ENCODE measurements around the gene CUEDC1. TPM values are rescaled to one million over a fixed set of nuclear protein-coding genes. Genes with fewer than 3 reads are reported as not detected.

The CUEDC1 gene
- total and polyA plus RNA-seq, 5 donors = 41.0 to 60.5 (median 54.7) TPM

DNA sequence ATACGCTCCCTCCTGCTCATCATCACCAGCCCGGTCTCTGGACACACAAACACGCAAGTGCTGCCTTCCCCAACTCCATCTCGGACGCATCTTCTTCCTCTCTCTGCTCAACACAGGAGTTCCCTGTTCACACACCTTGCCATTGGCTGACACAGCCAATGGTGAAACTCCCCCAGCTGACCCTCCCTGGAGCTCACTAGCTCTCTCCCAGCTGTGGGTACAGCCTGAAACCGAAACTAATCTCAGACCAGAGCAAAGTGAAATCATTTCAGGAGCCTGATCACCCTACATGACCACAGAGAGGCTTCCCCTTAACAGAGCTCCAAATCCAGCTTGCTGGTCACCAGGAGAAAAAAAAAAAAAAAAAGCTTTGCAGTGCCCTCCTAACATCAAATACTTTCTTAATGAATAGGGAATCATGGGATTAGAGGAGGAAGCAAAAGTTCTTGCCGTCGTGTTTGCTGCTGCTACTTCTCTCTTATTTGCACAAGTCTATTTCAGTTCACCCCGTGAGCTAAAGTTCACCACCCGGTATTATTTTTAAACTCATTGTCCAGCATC lies 8.3 kb downstream of the CUEDC1 start:
- intact Hi-C loops (cut with DNase I) = no loop called here
- WGBS = 6% methylated on average over 10 of the region's 10 CpGs
- H3K9me3 ChIP-seq (ENCODE audit: control insufficient read depth, low read length) = no peaks in the 10 kb centered on the region
- H3K27me3 ChIP-seq (ENCODE audit: control insufficient read depth, insufficient read depth) = no peaks in the 10 kb centered on the region
- H3K4me1 ChIP-seq (ENCODE audit: control insufficient read depth, insufficient read depth, low read length) = peaks cover 26% of the 10 kb centered on the region
- H3K4me3 ChIP-seq (ENCODE audit: low read length) = peak overlapping the region; percentile 18
- ATAC-seq = peak; percentile 65 to 76
- DNase-seq = peak in 1 of 3 donors; percentile 69
- peak overlapping the region; percentile 53 for H3K27ac ChIP-seq (ENCODE audit: low read length)

DNA sequence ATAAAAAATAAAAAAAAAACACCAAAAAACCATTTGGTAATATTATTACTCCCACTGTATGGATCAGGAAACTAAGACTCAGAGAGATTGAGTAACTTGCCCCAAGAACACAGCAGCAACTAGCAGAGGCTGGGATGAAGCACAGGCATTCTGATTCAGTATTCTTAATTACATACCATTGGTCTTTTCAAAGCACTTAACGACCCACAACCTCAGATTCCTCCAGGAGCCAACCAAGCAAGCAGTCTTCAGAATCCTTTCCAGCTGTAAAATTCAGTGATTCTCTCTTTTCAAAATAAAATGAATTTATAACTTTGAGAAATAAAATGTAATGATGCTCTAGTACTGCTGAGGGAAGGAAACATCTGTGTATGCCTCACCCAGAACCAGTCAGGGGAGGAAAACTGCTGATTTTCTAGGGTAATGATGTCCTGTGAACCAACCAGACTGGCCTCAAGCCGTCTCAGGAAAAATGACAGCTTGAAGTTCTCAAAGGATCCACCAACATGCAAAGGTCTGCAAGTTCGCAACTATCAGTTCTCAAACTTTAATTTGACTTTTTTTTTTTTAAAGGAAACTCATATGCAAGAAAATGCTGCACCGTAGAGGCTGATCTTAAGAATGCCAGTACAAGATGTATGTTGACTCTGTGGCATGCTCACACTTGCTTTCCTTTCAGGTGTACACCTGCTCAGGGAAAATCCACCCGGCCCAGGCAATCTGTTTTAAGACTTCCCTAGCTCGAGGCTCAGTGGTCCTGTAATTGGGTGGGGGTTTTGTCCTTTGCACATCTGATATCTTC lies 9.0 kb downstream of the CUEDC1 start:
- H3K27ac ChIP-seq (ENCODE audit: low read length) = peak overlapping the region; percentile 53
- ATAC-seq (no peak), DNase-seq (no peak)
- WGBS = 21% methylated on average over 6 of the region's 6 CpGs
- no peaks in the 10 kb centered on the region for H3K9me3 ChIP-seq (ENCODE audit: control insufficient read depth, low read length)
- H3K4me1 ChIP-seq (ENCODE audit: control insufficient read depth, insufficient read depth, low read length) = peaks cover 33% of the 10 kb centered on the region
- H3K27me3 ChIP-seq (ENCODE audit: control insufficient read depth, insufficient read depth) = no peaks in the 10 kb centered on the region
- intact Hi-C loops (cut with DNase I) = no loop called here
- peak overlapping the region; percentile 18 for H3K4me3 ChIP-seq (ENCODE audit: low read length)

DNA sequence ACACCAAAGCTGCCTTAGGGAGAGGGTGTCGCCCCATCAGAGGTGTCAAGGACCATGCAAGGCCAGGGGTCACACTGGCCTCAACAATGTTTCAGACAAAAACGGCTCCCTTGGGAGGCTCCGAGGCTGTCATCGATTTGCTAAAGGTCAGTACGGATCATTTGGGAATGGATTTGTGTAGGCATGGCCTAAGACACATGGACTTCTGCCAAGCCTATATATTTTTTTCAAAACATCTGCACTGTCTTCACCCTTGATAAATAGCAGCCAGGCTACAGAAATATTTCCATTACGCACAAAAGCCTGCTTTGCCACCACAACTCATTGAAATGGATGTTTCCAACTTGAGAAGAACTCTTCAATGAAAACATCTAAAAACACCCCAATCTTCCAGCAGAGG lies 10.3 kb downstream of the CUEDC1 start:
- intact Hi-C loops (cut with DNase I) = no loop called here
- 55% methylated on average over 6 of the region's 6 CpGs for WGBS
- ATAC-seq (no peak), DNase-seq (no peak)
- Histone ChIP-seq H3K27ac (ENCODE audit: low read length) (peak overlapping the region; percentile 49), H3K9me3 (ENCODE audit: control insufficient read depth, low read length) (no peaks in the 10 kb centered on the region), H3K4me3 (ENCODE audit: low read length) (no peak overlapping the region), H3K27me3 (ENCODE audit: control insufficient read depth, insufficient read depth) (no peaks in the 10 kb centered on the region), H3K4me1 (ENCODE audit: control insufficient read depth, insufficient read depth, low read length) (peaks cover 37% of the 10 kb centered on the region)

DNA sequence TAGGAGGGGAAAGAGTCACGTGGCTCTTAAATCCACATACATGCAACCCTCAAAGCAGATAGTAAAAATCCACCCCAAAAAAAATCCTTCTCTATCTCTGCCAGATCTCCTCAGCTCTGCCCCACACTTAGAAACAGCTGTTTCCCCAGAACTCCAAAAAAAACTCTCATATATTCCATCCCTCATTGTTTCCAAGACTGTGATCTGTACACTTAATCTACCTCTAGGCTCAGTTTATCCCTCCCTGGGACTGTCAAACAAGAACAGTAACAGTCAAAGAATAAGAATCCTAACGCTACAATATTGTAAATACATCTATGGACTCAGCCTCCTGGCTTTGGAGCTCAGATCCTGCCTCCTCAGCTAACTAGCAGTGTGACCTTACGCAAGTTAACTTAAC lies 11.6 kb downstream of the CUEDC1 start:
- Histone ChIP-seq H3K27me3 (ENCODE audit: control insufficient read depth, insufficient read depth) (no peaks in the 10 kb centered on the region), H3K27ac (ENCODE audit: low read length) (no peak overlapping the region), H3K9me3 (ENCODE audit: control insufficient read depth, low read length) (no peaks in the 10 kb centered on the region), H3K4me1 (ENCODE audit: control insufficient read depth, insufficient read depth, low read length) (peaks cover 33% of the 10 kb centered on the region), H3K4me3 (ENCODE audit: low read length) (no peak overlapping the region)
- intact Hi-C loops (cut with DNase I) = no loop called here
- DNase-seq (no peak), ATAC-seq (no peak)
- 89% methylated on average over 3 of the region's 3 CpGs for WGBS

DNA sequence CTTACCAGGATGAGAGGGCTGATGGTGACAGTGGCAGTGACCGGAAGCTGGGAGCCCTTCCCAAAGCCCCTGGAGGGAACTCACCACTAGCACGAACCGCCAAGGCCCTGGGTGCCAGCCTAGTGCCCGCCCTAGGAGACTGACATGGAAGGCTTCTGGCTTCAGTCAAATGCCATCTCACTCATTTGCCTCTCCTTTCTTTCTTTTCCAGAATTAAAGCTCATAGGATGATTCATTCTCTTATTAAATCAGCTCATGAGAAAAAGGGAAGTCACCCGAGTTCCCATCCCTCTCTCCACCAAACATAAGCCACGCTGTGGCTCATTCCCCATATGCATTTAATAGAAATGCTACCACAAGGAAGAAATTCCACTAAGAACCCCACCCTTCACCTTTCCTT lies 12.1 kb downstream of the CUEDC1 start:
- Histone ChIP-seq H3K9me3 (ENCODE audit: control insufficient read depth, low read length) (no peaks in the 10 kb centered on the region), H3K4me3 (ENCODE audit: low read length) (no peak overlapping the region), H3K4me1 (ENCODE audit: control insufficient read depth, insufficient read depth, low read length) (peaks cover 31% of the 10 kb centered on the region), H3K27me3 (ENCODE audit: control insufficient read depth, insufficient read depth) (no peaks in the 10 kb centered on the region), H3K27ac (ENCODE audit: low read length) (peak overlapping the region; percentile 59)
- ATAC-seq (no peak), DNase-seq (no peak)
- 68% methylated on average over 6 of the region's 6 CpGs for WGBS
- intact Hi-C loops (cut with DNase I) = no loop called here

DNA sequence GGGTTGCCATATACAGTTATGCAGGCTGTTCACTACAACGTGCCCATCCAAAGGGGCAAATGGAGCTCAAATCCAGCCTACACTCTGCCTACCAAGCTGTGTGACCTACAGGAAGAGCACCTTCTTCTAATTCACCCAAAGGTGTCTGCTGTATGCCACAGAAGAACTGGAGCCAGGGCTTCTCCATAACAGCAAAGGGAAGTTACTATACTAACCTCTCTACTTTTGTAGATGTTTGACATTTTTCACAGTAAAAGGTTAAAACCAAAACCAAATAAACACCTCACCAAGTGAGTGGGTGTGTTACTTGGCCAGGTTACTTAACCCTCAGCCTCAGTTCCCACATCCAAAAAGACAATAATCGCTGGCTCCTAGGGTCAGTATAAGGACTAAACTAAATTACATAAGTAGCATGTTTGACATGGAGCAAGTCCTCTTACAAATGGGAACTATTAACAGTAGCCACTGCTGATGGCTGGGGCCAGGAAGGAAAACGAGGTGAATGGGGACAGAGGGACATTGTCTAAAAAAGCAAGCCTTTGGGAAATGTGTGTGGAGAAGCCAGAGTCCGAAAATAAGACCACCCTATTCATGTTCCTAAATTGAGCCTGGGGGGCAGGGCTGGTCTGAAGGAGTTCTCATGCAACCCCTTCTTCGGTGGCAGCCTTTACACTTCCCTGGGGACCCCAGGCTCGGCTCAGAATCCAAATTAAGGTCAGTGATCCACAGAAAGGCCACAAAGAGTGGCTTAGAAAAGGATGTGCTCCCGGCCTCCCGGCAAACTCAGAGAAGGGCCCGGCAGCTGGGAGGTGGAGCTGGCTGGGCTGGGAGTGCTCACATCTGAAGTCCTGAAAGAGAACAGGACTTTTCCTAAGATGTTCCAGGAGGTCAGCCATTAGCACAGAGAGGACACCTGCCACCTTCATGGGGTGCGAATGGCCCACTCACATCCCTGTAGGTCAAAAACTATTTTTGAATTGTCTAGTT lies 13.5 kb downstream of the CUEDC1 start:
- intact Hi-C loops (cut with DNase I) = no loop called here
- peaks cover 26% of the 10 kb centered on the region for H3K4me1 ChIP-seq (ENCODE audit: control insufficient read depth, insufficient read depth, low read length)
- H3K9me3 ChIP-seq (ENCODE audit: control insufficient read depth, low read length) = no peaks in the 10 kb centered on the region
- no peak for ATAC-seq
- no peaks in the 10 kb centered on the region for H3K27me3 ChIP-seq (ENCODE audit: control insufficient read depth, insufficient read depth)
- peak overlapping the region; percentile 78 for H3K27ac ChIP-seq (ENCODE audit: low read length)
- 52% methylated on average over 10 of the region's 10 CpGs for WGBS
- DNase-seq = no peak
- no peak overlapping the region for H3K4me3 ChIP-seq (ENCODE audit: low read length)

DNA sequence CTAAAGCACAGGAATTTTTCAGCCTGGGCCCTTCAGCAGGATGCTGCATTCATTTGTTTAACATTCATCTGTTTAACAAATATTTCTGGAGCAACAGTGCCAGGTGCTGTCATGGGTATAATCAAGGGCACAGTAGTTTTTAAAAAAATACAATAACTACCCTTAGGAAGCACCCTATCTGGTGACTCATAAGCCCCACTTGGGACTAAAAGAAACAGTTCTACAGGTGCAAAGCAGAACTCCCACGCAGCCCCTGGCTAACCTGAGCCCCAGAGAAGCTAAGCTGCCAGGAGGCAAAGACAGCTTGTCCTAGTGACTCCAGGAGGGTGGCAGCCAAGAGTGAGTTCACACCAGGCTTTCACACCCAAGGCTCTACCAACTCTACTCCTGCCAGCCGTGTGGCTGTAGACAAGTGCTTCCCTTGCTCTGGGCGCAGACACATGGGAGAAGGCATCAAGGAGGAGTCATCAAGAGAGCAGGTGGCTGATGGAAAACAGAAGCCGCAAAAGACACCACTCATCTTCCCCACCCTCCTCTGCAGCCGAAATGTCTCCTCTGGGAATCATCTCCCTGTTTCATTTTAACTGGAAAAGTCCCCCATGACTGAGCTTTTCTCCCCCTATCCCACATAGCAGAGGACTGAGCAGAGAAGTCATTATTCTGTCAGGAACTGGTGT lies 14.4 kb downstream of the CUEDC1 start:
- 59% methylated on average over 5 of the region's 5 CpGs for WGBS
- intact Hi-C loops (cut with DNase I) = no loop called here
- peak; percentile 34 to 44 for ATAC-seq
- Histone ChIP-seq H3K9me3 (ENCODE audit: control insufficient read depth, low read length) (no peaks in the 10 kb centered on the region), H3K27ac (ENCODE audit: low read length) (peak overlapping the region; percentile 78), H3K27me3 (ENCODE audit: control insufficient read depth, insufficient read depth) (no peaks in the 10 kb centered on the region), H3K4me3 (ENCODE audit: low read length) (no peak overlapping the region), H3K4me1 (ENCODE audit: control insufficient read depth, insufficient read depth, low read length) (peaks cover 31% of the 10 kb centered on the region)
- peak in 1 of 3 donors; percentile 63 for DNase-seq

DNA sequence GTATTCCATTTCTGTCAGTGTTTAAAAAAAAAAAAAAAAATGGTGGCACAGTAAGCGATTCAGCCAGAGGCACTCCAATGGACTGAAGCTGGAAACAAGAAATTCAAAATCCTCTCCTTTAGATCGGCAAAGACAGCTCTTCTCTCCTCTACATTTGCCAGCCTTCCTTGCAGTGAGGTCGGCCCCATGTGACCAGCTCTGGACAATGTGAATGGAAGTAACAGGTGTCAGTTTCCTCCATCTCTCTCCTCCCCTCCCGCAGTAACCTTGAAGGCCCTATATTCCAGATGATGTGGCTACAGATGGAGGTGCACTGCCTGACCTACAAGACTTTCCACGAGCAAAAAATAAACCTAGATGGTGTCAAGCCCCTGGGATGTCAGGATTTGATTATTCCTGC lies 15.0 kb downstream of the CUEDC1 start:
- peak overlapping the region; percentile 78 for H3K27ac ChIP-seq (ENCODE audit: low read length)
- no peaks in the 10 kb centered on the region for H3K27me3 ChIP-seq (ENCODE audit: control insufficient read depth, insufficient read depth)
- no peak overlapping the region for H3K4me3 ChIP-seq (ENCODE audit: low read length)
- intact Hi-C loops (cut with DNase I) = no loop called here
- DNase-seq = no peak
- ATAC-seq = no peak
- H3K4me1 ChIP-seq (ENCODE audit: control insufficient read depth, insufficient read depth, low read length) = peaks cover 33% of the 10 kb centered on the region
- 55% methylated on average over 5 of the region's 5 CpGs for WGBS
- no peaks in the 10 kb centered on the region for H3K9me3 ChIP-seq (ENCODE audit: control insufficient read depth, low read length)

DNA sequence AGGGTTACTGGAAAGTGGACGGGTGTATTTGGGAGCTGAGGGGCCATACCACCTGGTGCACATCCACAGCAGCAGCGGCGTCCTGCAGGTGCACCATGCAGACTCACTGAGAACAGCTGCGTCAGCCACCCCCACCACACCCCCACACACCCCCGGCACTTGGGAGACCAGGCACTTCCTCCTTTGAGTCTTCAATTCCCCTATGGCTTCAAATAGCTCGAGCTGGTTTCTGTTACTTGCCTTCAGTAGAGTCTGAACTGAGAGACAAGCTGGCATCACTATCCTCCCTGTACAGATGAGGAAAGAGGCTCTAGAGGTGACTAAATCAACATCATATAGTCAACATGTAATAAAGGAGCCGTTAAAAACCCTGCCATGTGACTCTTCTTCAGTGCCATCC lies 15.4 kb downstream of the CUEDC1 start:
- intact Hi-C loops (cut with DNase I) = loop anchor here in 1 of 4 donors (10.0 kb wide), 1 partner anchor 45 kb away; the partner anchor contains the start of gene VEZF1
- peaks cover 31% of the 10 kb centered on the region for H3K4me1 ChIP-seq (ENCODE audit: control insufficient read depth, insufficient read depth, low read length)
- H3K27ac ChIP-seq (ENCODE audit: low read length) = peak overlapping the region; percentile 78
- DNase-seq = peak in 2 of 3 donors; percentile 66 to 76
- H3K27me3 ChIP-seq (ENCODE audit: control insufficient read depth, insufficient read depth) = no peaks in the 10 kb centered on the region
- H3K4me3 ChIP-seq (ENCODE audit: low read length) = no peak overlapping the region
- no peak for ATAC-seq
- 63% methylated on average over 7 of the region's 7 CpGs for WGBS
- H3K9me3 ChIP-seq (ENCODE audit: control insufficient read depth, low read length) = no peaks in the 10 kb centered on the region

DNA sequence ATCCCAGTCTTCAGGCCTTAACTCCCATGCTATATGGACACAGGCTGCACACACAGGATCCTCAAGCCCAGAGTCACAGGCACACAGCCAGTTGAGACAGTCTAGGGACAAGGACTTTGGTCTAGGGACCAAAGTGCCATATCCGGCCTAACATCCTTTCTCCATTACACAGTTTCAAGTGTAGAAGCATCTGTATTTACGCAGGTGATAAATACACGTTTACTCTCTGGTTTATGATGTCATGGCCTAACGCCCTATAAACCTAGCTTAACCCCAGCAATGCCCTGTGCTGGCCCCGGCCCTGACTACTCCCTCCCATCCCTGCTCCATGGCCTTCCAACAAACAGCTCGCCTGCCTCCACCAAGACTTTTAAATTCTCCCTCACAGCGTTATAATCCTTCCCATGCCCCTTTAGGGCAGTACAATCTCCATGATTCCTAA lies 17.1 kb downstream of the CUEDC1 start:
- H3K27me3 ChIP-seq (ENCODE audit: control insufficient read depth, insufficient read depth) = no peaks in the 10 kb centered on the region
- H3K4me1 ChIP-seq (ENCODE audit: control insufficient read depth, insufficient read depth, low read length) = peaks cover 32% of the 10 kb centered on the region
- no peak for DNase-seq
- peak overlapping the region; percentile 6 for H3K27ac ChIP-seq (ENCODE audit: low read length)
- 55% methylated on average over 7 of the region's 7 CpGs for WGBS
- no peak overlapping the region for H3K4me3 ChIP-seq (ENCODE audit: low read length)
- H3K9me3 ChIP-seq (ENCODE audit: control insufficient read depth, low read length) = no peaks in the 10 kb centered on the region
- intact Hi-C loops (cut with DNase I) = loop anchor here in 1 of 4 donors (10.0 kb wide), 1 partner anchor 47 kb away; the partner anchor contains the start of gene VEZF1
- no peak for ATAC-seq

Measured in right cardiac atrium (tissue), 5 donors.